ENCODE results near the gene TENM4.

Gene TENM4

DNA sequence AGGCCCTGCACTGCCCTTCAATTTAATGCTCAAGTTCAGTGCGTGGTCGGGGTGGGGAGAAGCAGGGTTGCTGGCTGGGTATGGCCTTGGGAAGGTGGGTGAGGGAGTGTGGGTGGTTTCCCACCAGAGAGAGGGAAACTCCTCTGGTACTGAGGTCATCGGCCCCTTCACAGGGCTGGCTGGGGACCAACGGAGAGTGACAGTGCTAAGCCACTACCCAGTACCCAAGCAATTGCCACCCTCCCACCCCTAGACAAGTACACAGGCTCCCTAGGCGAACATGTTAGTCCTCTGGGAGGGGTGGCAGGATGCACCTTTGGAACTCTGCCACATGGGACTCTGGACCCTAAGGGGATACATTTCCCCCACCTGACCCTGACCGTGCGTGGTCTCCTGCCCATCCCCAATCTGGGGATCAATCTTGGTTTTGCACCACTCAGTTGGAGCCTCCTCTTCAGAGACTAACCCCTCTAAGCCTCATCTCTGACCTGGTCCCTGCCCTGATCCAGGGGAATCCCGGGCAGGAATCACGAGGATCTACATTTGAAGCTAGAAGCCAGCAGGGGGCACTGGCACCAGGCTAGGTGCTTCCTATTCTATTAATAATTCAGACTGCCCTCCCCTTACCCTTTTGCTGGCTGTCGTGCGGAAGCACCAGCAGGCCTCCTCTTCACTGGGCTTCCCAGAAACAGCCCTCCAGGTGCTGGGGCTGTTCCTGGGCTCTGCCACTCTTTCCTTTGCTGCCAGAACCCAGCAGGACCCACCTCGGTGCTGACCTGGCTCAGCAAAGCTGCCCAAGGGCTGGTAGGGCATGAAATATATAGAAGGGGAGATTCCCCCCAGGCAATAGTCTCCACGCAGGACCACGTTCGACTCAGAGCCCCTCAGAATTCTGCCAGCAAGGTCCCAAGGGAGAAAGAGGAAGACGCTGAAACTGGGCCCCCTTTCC lies 377.7 kb downstream of the TENM4 start:
- Histone ChIP-seq H4K8ac (ENCODE audit: low read depth, low read length) (no peak overlapping the region), H3K79me1 (ENCODE audit: low read depth, low read length) (no peaks in the 10 kb centered on the region)

DNA sequence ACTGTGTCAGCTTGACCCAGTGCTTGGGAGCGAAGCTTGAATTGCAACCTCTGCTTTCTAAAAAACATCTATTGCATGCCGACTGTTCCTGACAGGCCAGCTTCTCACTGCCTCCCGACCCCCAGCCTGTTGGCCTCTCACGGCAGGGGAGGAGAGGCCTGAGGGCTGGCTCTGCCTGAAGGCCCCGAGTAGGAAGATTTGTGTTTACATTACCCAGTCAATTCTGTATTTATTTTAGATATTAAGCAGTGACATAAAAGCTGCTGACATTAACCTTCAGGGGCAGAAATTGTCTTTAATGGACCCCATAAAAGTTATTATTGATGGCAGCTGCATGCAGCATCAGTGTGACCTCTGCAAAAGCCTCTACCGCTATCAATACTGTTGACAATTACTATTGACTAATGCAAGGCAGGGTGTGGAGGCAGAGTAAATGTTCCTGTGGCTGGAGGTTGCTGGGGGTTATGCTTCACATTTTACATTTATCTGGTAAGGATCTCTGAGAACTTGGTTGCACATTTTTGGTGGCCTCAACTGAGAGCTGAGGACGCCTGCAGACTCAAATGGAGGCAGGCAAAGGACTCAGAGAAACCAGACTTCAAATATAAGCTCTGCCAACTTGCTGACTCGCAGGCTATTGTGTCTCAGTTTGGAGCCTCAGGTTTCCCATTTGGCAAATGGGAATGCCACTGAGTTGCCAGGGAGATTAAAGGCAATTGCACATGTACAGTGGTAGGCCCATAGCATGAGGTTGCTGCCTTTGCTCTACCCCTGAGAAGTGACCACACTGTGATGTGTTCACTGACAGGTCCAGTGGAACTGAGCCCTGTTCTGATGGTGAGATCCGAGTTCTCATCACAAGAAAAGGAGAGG lies 380.5 kb downstream of the TENM4 start:
- Histone ChIP-seq H3K9ac (ENCODE audit: low read depth, low read length, poor library complexity) (no peak overlapping the region), H3K36me3 (replicated peaks in 1 of 2; ENCODE audit: control insufficient read depth in 2 of 2, insufficient read depth in 2 of 2, low read length in 2 of 2) (no peaks in the 10 kb centered on the region), H4K91ac (ENCODE audit: low read depth, low read length, poor library complexity) (no peak overlapping the region), H3K27ac (replicated peaks; ENCODE audit: low read length) (no peak overlapping the region), H2BK12ac (ENCODE audit: low read length) (no peak overlapping the region), H3K4me2 (ENCODE audit: insufficient read depth, low read length, poor library complexity, severe bottlenecking) (no peak overlapping the region), H3K4me3 (ENCODE audit: low read length in 2 of 2) (no peak overlapping the region), H2BK15ac (ENCODE audit: low read length) (no peak overlapping the region), H2BK120ac (ENCODE audit: low read depth, low read length) (no peak overlapping the region), H3K9me3 (replicated peaks in 1 of 2; ENCODE audit: control insufficient read depth in 2 of 2, insufficient read depth in 1 of 2, low read depth in 1 of 2, low read length in 2 of 2) (no peaks in the 10 kb centered on the region), H3K27me3 (ENCODE audit: control insufficient read depth in 3 of 3, insufficient read depth in 3 of 3, low read depth in 1 of 3, low read length in 3 of 3) (no peaks in the 10 kb centered on the region), H2AFZ (ENCODE audit: low read length) (peak overlapping the region; percentile 51), H3K14ac (ENCODE audit: low read length) (no peak overlapping the region), H2BK5ac (ENCODE audit: low read length) (no peak overlapping the region), H2AK5ac (ENCODE audit: low read depth, low read length) (no peak overlapping the region), H3K4ac (ENCODE audit: low read length) (no peak overlapping the region), H3K4me1 (ENCODE audit: control insufficient read depth in 2 of 2, insufficient read depth in 1 of 2, low read depth in 1 of 2, low read length in 2 of 2) (peaks cover 9 to 16% of the 10 kb centered on the region in 2 donors), H3K23ac (ENCODE audit: low read depth, low read length, poor library complexity) (peak overlapping the region; percentile 29), H3K79me1 (ENCODE audit: low read depth, low read length) (no peaks in the 10 kb centered on the region), H3K18ac (ENCODE audit: low read length) (no peak overlapping the region), H4K8ac (ENCODE audit: low read depth, low read length) (no peak overlapping the region)
- no peak for DNase-seq (ENCODE audit: low spot score)
- WGBS, 2 donors (ENCODE audit: extremely low coverage in 2 of 2, insufficient read length in 2 of 2, insufficient replicate concordance in 1 of 2) = no CpG with 5 or more reads among the region's 9 CpGs

More for the DNA sequence above, 377.7 kb downstream of the TENM4 start:
- Histone ChIP-seq H3K4me1 (ENCODE audit: control insufficient read depth in 2 of 2, insufficient read depth in 1 of 2, low read depth in 1 of 2, low read length in 2 of 2) (peaks cover 16 to 18% of the 10 kb centered on the region in 2 donors), H3K23ac (ENCODE audit: low read depth, low read length, poor library complexity) (no peak overlapping the region), H2BK120ac (ENCODE audit: low read depth, low read length) (no peak overlapping the region), H3K27ac (replicated peaks; ENCODE audit: low read length) (no peak overlapping the region), H2BK12ac (ENCODE audit: low read length) (peak overlapping the region; percentile 25), H3K9ac (ENCODE audit: low read depth, low read length, poor library complexity) (no peak overlapping the region), H2AK5ac (ENCODE audit: low read depth, low read length) (peak overlapping the region; percentile 4), H2BK15ac (ENCODE audit: low read length) (no peak overlapping the region), H3K36me3 (replicated peaks in 1 of 2; ENCODE audit: control insufficient read depth in 2 of 2, insufficient read depth in 2 of 2, low read length in 2 of 2) (no peaks in the 10 kb centered on the region), H2BK5ac (ENCODE audit: low read length) (no peak overlapping the region), H2AFZ (ENCODE audit: low read length) (no peak overlapping the region), H4K91ac (ENCODE audit: low read depth, low read length, poor library complexity) (no peak overlapping the region), H3K4me2 (ENCODE audit: insufficient read depth, low read length, poor library complexity, severe bottlenecking) (no peak overlapping the region), H3K18ac (ENCODE audit: low read length) (peak overlapping the region; percentile 21), H3K9me3 (replicated peaks in 1 of 2; ENCODE audit: control insufficient read depth in 2 of 2, insufficient read depth in 1 of 2, low read depth in 1 of 2, low read length in 2 of 2) (no peaks in the 10 kb centered on the region), H3K27me3 (ENCODE audit: control insufficient read depth in 3 of 3, insufficient read depth in 3 of 3, low read depth in 1 of 3, low read length in 3 of 3) (no peaks in the 10 kb centered on the region), H3K4me3 (ENCODE audit: low read length in 2 of 2) (no peak overlapping the region), H3K4ac (ENCODE audit: low read length) (no peak overlapping the region), H3K14ac (ENCODE audit: low read length) (peak overlapping the region; percentile 5)
- WGBS, 2 donors (ENCODE audit: extremely low coverage in 2 of 2, insufficient read length in 2 of 2, insufficient replicate concordance in 1 of 2) = no CpG with 5 or more reads among the region's 16 CpGs
- DNase-seq (ENCODE audit: low spot score) = no peak

DNA sequence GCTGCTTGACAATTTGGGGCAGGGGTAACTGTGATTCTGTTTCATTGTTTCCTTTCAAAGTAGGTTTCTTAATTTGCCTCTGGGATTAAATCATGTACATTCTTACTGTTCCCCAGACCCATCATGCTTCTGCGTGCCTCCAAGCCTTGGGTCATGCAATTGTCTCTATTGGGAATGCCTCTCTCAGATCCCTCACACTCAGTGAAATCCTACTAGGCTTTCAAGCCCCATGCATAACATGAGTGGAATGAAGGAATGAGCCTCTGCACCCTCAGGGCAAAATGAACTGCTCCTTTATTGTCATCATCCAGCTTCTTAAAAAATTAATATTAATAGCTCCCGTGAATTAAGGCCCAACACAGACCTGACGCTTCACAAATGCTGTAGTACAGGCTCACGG lies 381.7 kb downstream of the TENM4 start:
- no peak overlapping the region for H2BK5ac ChIP-seq (ENCODE audit: low read length)
- no peak overlapping the region for H3K9ac ChIP-seq (ENCODE audit: low read depth, low read length, poor library complexity)
- no peak overlapping the region for H3K14ac ChIP-seq (ENCODE audit: low read length)
- H2AFZ ChIP-seq (ENCODE audit: low read length) = no peak overlapping the region
- no peak overlapping the region for H3K23ac ChIP-seq (ENCODE audit: low read depth, low read length, poor library complexity)
- H3K9me3 ChIP-seq (replicated peaks in 1 of 2; ENCODE audit: control insufficient read depth in 2 of 2, insufficient read depth in 1 of 2, low read depth in 1 of 2, low read length in 2 of 2) = no peaks in the 10 kb centered on the region
- no peak overlapping the region for H3K4me2 ChIP-seq (ENCODE audit: insufficient read depth, low read length, poor library complexity, severe bottlenecking)
- H3K4me3 ChIP-seq (ENCODE audit: low read length in 2 of 2) = no peak overlapping the region
- H3K27ac ChIP-seq (replicated peaks; ENCODE audit: low read length) = no peak overlapping the region
- H2BK15ac ChIP-seq (ENCODE audit: low read length) = no peak overlapping the region
- H2BK12ac ChIP-seq (ENCODE audit: low read length) = no peak overlapping the region
- H3K27me3 ChIP-seq (ENCODE audit: control insufficient read depth in 3 of 3, insufficient read depth in 3 of 3, low read depth in 1 of 3, low read length in 3 of 3) = no peaks in the 10 kb centered on the region
- H3K79me1 ChIP-seq (ENCODE audit: low read depth, low read length) = no peaks in the 10 kb centered on the region
- no peak overlapping the region for H4K91ac ChIP-seq (ENCODE audit: low read depth, low read length, poor library complexity)
- H3K4ac ChIP-seq (ENCODE audit: low read length) = no peak overlapping the region
- H4K8ac ChIP-seq (ENCODE audit: low read depth, low read length) = no peak overlapping the region
- no peak for DNase-seq (ENCODE audit: low spot score)
- no peaks in the 10 kb centered on the region for H3K36me3 ChIP-seq (replicated peaks in 1 of 2; ENCODE audit: control insufficient read depth in 2 of 2, insufficient read depth in 2 of 2, low read length in 2 of 2)
- H2BK120ac ChIP-seq (ENCODE audit: low read depth, low read length) = no peak overlapping the region
- peaks cover 9 to 16% of the 10 kb centered on the region in 2 donors for H3K4me1 ChIP-seq (ENCODE audit: control insufficient read depth in 2 of 2, insufficient read depth in 1 of 2, low read depth in 1 of 2, low read length in 2 of 2)
- no peak overlapping the region for H3K18ac ChIP-seq (ENCODE audit: low read length)
- H2AK5ac ChIP-seq (ENCODE audit: low read depth, low read length) = no peak overlapping the region
- WGBS, 2 donors (ENCODE audit: extremely low coverage in 2 of 2, insufficient read length in 2 of 2, insufficient replicate concordance in 1 of 2) = no CpG with 5 or more reads among the region's 4 CpGs
